Testis (tissue), 3 donors: ENCODE results near the gene SND1. TPM values are rescaled to one million over a fixed set of nuclear protein-coding genes. Genes with fewer than 3 reads are reported as not detected.

Source experiments
- DNase-seq: peaks from one replicate; pipeline ENCODE4 v3.0.0-alpha.2; 2019
- H3K27ac ChIP-seq, 2 donors: fragments of 200-600 bp; sonication (generic); one replicate each; pipeline ENCODE4 v1.5.1; 2019
- H3K27me3 ChIP-seq: fragments of 200-600 bp; sonication (generic); one replicate; pipeline ENCODE4 v1.5.1; 2019
- H3K36me3 ChIP-seq: fragments of 200-600 bp; sonication (generic); one replicate; pipeline ENCODE4 v1.5.1; 2017; ENCODE audit warnings: low read depth; ENCODE audit errors: missing control alignments
- H3K4me1 ChIP-seq: fragments of 200-600 bp; sonication (generic); one replicate; pipeline ENCODE4 v1.5.1; 2019
- H3K4me3 ChIP-seq, 2 donors: fragments of 200-600 bp; sonication (generic); one replicate each; pipeline ENCODE4 v1.5.1; 2017 to 2019
- H3K9me3 ChIP-seq: fragments of 200-600 bp; sonication (generic); one replicate; pipeline ENCODE4 v1.5.1; 2017
- CTCF ChIP-seq, 3 experiments: fragments of 450-650 bp in 2 of 3; fragments of 200-600 bp in 1 of 3; sonication (generic) in 1 of 3; IDR thresholded peaks; one replicate each; pipeline ENCODE4 v1.5.1; 2016 to 2019; ENCODE audit warnings: antibody characterized with exemption in 3 of 3, mild to moderate bottlenecking in 2 of 3, moderate library complexity in 1 of 3
- POLR2A ChIP-seq: fragments of 450-650 bp; IDR thresholded peaks from one replicate; pipeline ENCODE4 v1.6.1; 2017; ENCODE audit warnings: antibody characterized with exemption, mild to moderate bottlenecking, moderate library complexity
- WGBS, 2 donors: methylation state at CpG; one replicate each; pipeline ENCODE4 v1.1.5; 2018; 5-methylcytosine and 5-hydroxymethylcytosine counted together
- intact Hi-C: fragments of 100-400 bp; cut with DNase I; formaldehyde crosslinking; loops from one replicate; pipeline ENCODE4 v1.15.1; 2023; ENCODE audit warnings: low total_unique reads
- polyA plus RNA-seq: library from polyadenylated mRNA; stranded (reverse); fragments of 350-450 nt; fragmentation: Illumina TruSeq; extraction: RNeasy Lipid Tissue Mini Kit (QIAGEN cat#74804); gene quantifications from one replicate; pipeline ENCODE4 v1.2.3, GENCODE V29; 2014; ENCODE audit warnings: low read depth, low replicate concordance; ENCODE audit not compliant: insufficient read depth
- total RNA-seq, 2 donors: library from RNA; depleted of rRNA; stranded (reverse); fragments of >200 nt; gene quantifications; one replicate each; pipeline ENCODE4 v1.2.3, GENCODE V29; 2016

Gene SND1
- total and polyA plus RNA-seq, 3 donors from 2014 or later: 132 to 207 (median 179) TPM

- intact Hi-C loops: no loop called here
- no peak for DNase-seq
- Histone ChIP-seq H3K27me3 (no peaks in the 10 kb centered on the region), H3K27ac (no peak overlapping the region), H3K36me3 (no peaks in the 10 kb centered on the region), H3K9me3 (no peaks in the 10 kb centered on the region), H3K4me1 (peaks cover 9% of the 10 kb centered on the region), H3K4me3 (no peak overlapping the region)
- TF ChIP-seq CTCF (IDR thresholded peaks at IDR 0.05): no peak
- TF ChIP-seq POLR2A: no peak
- 83 to 92% methylated on average over 3 of the region's 3 CpGs for WGBS, 2 donors
Observed at GRCh38 chr7:127937066-127937680, 285.2 kb downstream of the SND1 start.

- TF ChIP-seq CTCF (IDR thresholded peaks at IDR 0.05) (no peak), POLR2A (no peak)
- intact Hi-C loops: no loop called here
- no peaks in the 10 kb centered on the region for H3K27me3 ChIP-seq
- WGBS, 2 donors: 81 to 94% methylated on average over 2 of the region's 2 CpGs
- H3K36me3 ChIP-seq: no peaks in the 10 kb centered on the region
- H3K4me3 ChIP-seq: no peak overlapping the region
- no peaks in the 10 kb centered on the region for H3K9me3 ChIP-seq
- DNase-seq: no peak
- H3K4me1 ChIP-seq: peaks cover 9% of the 10 kb centered on the region
- H3K27ac ChIP-seq: no peak overlapping the region
Observed at GRCh38 chr7:127938588-127938987, 286.6 kb downstream of the SND1 start.

GRCh38 chr7:127940381-127941160 is 288.6 kb downstream of the SND1 start:
- intact Hi-C loops: no loop called here
- peak; percentile 15 for DNase-seq
- WGBS, 2 donors: 61 to 73% methylated on average over 5 of the region's 5 CpGs
- Histone ChIP-seq H3K36me3 (no peaks in the 10 kb centered on the region), H3K27me3 (no peaks in the 10 kb centered on the region), H3K9me3 (no peaks in the 10 kb centered on the region), H3K27ac (peak overlapping the region; percentile 5 to 29), H3K4me1 (peaks cover 9% of the 10 kb centered on the region), H3K4me3 (no peak overlapping the region)
- TF ChIP-seq CTCF (IDR thresholded peaks at IDR 0.05) (no peak), POLR2A (no peak)

- Histone ChIP-seq H3K27ac (peak overlapping the region in 1 of 2 donors; percentile 5), H3K27me3 (no peaks in the 10 kb centered on the region)
- DNase-seq: no peak
Observed at GRCh38 chr7:127941476-127942210, 289.6 kb downstream of the SND1 start.

More at GRCh38 chr7:127941476-127942210, 289.6 kb downstream of the SND1 start:
- no peaks in the 10 kb centered on the region for H3K36me3 ChIP-seq
- H3K4me3 ChIP-seq: no peak overlapping the region
- TF ChIP-seq POLR2A (no peak), CTCF (IDR thresholded peaks at IDR 0.05) (no peak)
- H3K9me3 ChIP-seq: no peaks in the 10 kb centered on the region
- peaks cover 9% of the 10 kb centered on the region for H3K4me1 ChIP-seq
- intact Hi-C loops: no loop called here
- 61 to 70% methylated on average over 8 of the region's 8 CpGs for WGBS, 2 donors
